Measurements from ENCODE around the gene LDLRAD4. TPM values are rescaled to one million over a fixed set of nuclear protein-coding genes. Genes with fewer than 3 reads are reported as not detected.

Gene LDLRAD4
- total and polyA plus RNA-seq, 8 donors = 14.1 to 26.6 (median 18.8) TPM

GRCh38 chr18:13558124-13558523 lies 339.6 kb downstream of the LDLRAD4 start:
- intact Hi-C loops (cut with DNase I) = loop anchor here in 1 of 2 donors (10.0 kb wide), 1 partner anchor 67 kb away; no protein-coding TSS in a partner anchor
- DNase-seq (no peak), ATAC-seq (peak; percentile 81)
- H3K4me1 ChIP-seq = peaks cover 0 to 10% of the 10 kb centered on the region in 2 donors
- peak; percentile 44 to 66 for TF ChIP-seq CTCF (IDR thresholded peaks at IDR 0.05)
- no peak overlapping the region for H3K4me3 ChIP-seq
- no peaks in the 10 kb centered on the region for H3K27me3 ChIP-seq
- H3K36me3 ChIP-seq = no peaks in the 10 kb centered on the region
- H3K9me3 ChIP-seq = no peaks in the 10 kb centered on the region
- no peak overlapping the region for H3K27ac ChIP-seq

- intact Hi-C loops (cut with DNase I) = loop anchor here in 1 of 2 donors (10.0 kb wide), 1 partner anchor 66 kb away; no protein-coding TSS in a partner anchor
- Histone ChIP-seq H3K27me3 (no peaks in the 10 kb centered on the region), H3K27ac (no peak overlapping the region), H3K4me3 (no peak overlapping the region), H3K36me3 (no peaks in the 10 kb centered on the region), H3K9me3 (no peaks in the 10 kb centered on the region), H3K4me1 (peaks cover 0 to 17% of the 10 kb centered on the region in 2 donors)
- TF ChIP-seq CTCF (IDR thresholded peaks at IDR 0.05) = no peak
- DNase-seq = no peak
- ATAC-seq = no peak
Observed at GRCh38 chr18:13558790-13559189, 340.2 kb downstream of the LDLRAD4 start.

- intact Hi-C loops (cut with DNase I) = loop anchor here in 1 of 2 donors (10.0 kb wide), 1 partner anchor 65 kb away; no protein-coding TSS in a partner anchor
- no peak for TF ChIP-seq CTCF (IDR thresholded peaks at IDR 0.05)
- Histone ChIP-seq H3K4me1 (peaks cover 0 to 25% of the 10 kb centered on the region in 2 donors), H3K27ac (no peak overlapping the region), H3K4me3 (no peak overlapping the region), H3K36me3 (no peaks in the 10 kb centered on the region), H3K27me3 (no peaks in the 10 kb centered on the region), H3K9me3 (no peaks in the 10 kb centered on the region)
- ATAC-seq (no peak), DNase-seq (no peak)
Observed at GRCh38 chr18:13559754-13560153, 341.2 kb downstream of the LDLRAD4 start.

- ATAC-seq (no peak), DNase-seq (no peak)
- intact Hi-C loops (cut with DNase I) = no loop called here
Observed at GRCh38 chr18:13560306-13560705, 341.7 kb downstream of the LDLRAD4 start.

GRCh38 chr18:13562494-13563029 lies 344.0 kb downstream of the LDLRAD4 start:
- peaks cover 0 to 51% of the 10 kb centered on the region in 2 donors for H3K4me1 ChIP-seq
- DNase-seq (peak in 1 of 4 donors; percentile 63), ATAC-seq (peak; percentile 26)
- no peaks in the 10 kb centered on the region for H3K36me3 ChIP-seq
- H3K4me3 ChIP-seq = no peak overlapping the region
- no peaks in the 10 kb centered on the region for H3K27me3 ChIP-seq
- no peaks in the 10 kb centered on the region for H3K9me3 ChIP-seq
- H3K27ac ChIP-seq = peak overlapping the region; percentile 20 to 33
- intact Hi-C loops (cut with DNase I) = no loop called here
- TF ChIP-seq CTCF (IDR thresholded peaks at IDR 0.05) = no peak

More at GRCh38 chr18:13560306-13560705, 341.7 kb downstream of the LDLRAD4 start:
- Histone ChIP-seq H3K27me3 (no peaks in the 10 kb centered on the region), H3K27ac (no peak overlapping the region), H3K36me3 (no peaks in the 10 kb centered on the region), H3K4me3 (no peak overlapping the region), H3K4me1 (peaks cover 0 to 30% of the 10 kb centered on the region in 2 donors), H3K9me3 (no peaks in the 10 kb centered on the region)
- TF ChIP-seq CTCF (IDR thresholded peaks at IDR 0.05) = no peak
